ENCODE measurements around the gene CASK. TPM values are rescaled to one million over a fixed set of nuclear protein-coding genes. Genes with fewer than 3 reads are reported as not detected.

The CASK gene
- polyA plus RNA-seq, 2 donors, result 5.2 to 7.7 TPM

DNA sequence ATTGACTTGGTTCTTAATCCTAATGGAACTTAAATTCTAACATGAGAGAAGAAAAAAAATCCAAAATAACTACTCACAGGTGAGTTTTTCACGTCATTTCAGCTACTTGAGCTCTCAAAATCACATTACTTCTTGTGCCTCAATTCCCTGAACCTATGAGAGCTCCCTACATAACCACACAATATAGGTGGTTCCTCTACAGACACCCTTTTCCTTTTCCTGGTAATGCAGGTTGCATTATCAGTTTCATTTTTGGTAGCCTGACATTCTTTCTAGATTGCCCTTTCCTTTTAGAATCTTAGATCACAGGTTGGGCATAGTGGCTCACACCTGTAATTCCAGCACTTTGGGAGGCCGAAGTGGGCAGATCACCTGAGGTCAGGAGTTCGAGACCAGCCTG, 230.3 kb downstream of the CASK start:
- WGBS, 2 donors, result 71 to 96% methylated on average over 3 of the region's 3 CpGs
- Histone ChIP-seq H3K27me3 (ENCODE audit: control insufficient read depth in 1 of 2, insufficient read depth in 2 of 2, low read length in 2 of 2) (no peaks in the 10 kb centered on the region), H3K36me3 (ENCODE audit: control insufficient read depth in 2 of 2, insufficient read depth in 2 of 2, low read length in 1 of 2) (no peaks in the 10 kb centered on the region), H3K27ac (ENCODE audit: low read depth in 2 of 2, low read length in 1 of 2) (no peak overlapping the region), H3K9me3 (ENCODE audit: control insufficient read depth in 2 of 2, insufficient read depth in 1 of 2, low read depth in 1 of 2, low read length in 1 of 2) (no peaks in the 10 kb centered on the region), H3K4me3 (ENCODE audit: low read depth in 1 of 2, low read length in 2 of 2) (no peak overlapping the region), H3K4me1 (ENCODE audit: control insufficient read depth in 2 of 2, insufficient read depth in 2 of 2, low read length in 1 of 2) (no peaks in the 10 kb centered on the region)

DNA sequence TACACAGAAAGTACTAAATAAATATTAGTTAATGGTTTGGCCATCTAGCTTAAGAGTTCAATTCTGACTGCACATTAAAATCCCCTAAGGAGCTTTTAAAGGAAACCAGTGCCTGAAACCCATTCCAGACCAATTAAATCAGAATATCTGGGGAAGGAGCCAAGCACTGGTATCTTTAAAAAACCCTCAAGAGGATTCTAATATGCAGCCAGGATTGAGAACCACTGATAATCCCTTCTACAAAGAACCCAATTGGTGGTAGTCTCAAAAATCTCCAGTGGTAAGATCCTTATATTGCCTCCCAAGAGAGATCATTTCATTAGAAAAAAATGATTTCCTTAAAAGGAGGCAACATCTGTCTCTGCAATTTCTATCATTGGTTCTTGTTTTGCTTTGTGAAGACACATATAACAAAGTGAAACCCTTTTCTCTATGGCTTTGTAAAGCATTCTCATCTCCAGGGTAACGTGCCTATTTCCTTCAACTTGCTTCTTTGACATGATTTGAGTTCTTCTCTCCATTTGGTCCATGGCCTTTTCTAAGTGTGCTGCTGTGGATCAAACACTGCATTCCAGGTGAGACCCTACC, 231.1 kb downstream of the CASK start:
- no peaks in the 10 kb centered on the region for H3K27me3 ChIP-seq (ENCODE audit: control insufficient read depth in 1 of 2, insufficient read depth in 2 of 2, low read length in 2 of 2)
- WGBS, 2 donors, result 58 to 68% methylated on average over 1 of the region's 1 CpG

GRCh38 chrX:41689711-41690110, 233.6 kb downstream of the CASK start:
- no peak overlapping the region for H3K4me3 ChIP-seq (ENCODE audit: low read depth in 1 of 2, low read length in 2 of 2)

More for the DNA sequence above, 231.1 kb downstream of the CASK start:
- Histone ChIP-seq H3K4me1 (ENCODE audit: control insufficient read depth in 2 of 2, insufficient read depth in 2 of 2, low read length in 1 of 2) (no peaks in the 10 kb centered on the region), H3K36me3 (ENCODE audit: control insufficient read depth in 2 of 2, insufficient read depth in 2 of 2, low read length in 1 of 2) (no peaks in the 10 kb centered on the region), H3K9me3 (ENCODE audit: control insufficient read depth in 2 of 2, insufficient read depth in 1 of 2, low read depth in 1 of 2, low read length in 1 of 2) (no peaks in the 10 kb centered on the region), H3K27ac (ENCODE audit: low read depth in 2 of 2, low read length in 1 of 2) (no peak overlapping the region), H3K4me3 (ENCODE audit: low read depth in 1 of 2, low read length in 2 of 2) (no peak overlapping the region)

DNA sequence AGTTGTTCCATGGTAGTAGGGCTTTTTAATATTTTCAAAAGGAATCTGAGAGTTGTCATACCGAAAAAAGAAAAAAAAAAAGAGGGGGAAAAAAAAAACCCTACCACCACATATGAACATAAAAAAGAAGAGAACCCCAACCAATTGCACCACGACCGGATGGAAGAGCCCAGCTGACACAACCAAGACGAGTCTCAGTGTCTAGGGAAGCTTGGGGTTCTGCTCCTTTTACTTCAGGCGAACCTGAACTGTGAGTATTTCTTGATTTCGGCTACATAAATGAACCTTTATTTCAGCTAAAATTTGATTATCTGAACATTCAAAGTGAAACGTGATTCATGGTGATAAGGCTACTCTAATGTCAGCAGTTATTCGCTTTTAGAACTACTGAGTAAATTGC, 234.5 kb downstream of the CASK start, which contains the start of gene GPR34:
Gene GPR34 (plus strand): TSS at position 139 of the 400 bp plus-strand sequence. CDS start 6,661 bp downstream, outside the sequence.
- Histone ChIP-seq H3K4me3 (ENCODE audit: low read depth in 1 of 2, low read length in 2 of 2) (no peak within 1 kb of the TSS), H3K36me3 (ENCODE audit: control insufficient read depth in 2 of 2, insufficient read depth in 2 of 2, low read length in 1 of 2) (no peaks in the 10 kb centered on the region), H3K27me3 (ENCODE audit: control insufficient read depth in 1 of 2, insufficient read depth in 2 of 2, low read length in 2 of 2) (peaks cover 0 to 3% of the 10 kb centered on the region in 2 donors), H3K4me1 (ENCODE audit: control insufficient read depth in 2 of 2, insufficient read depth in 2 of 2, low read length in 1 of 2) (no peaks in the 10 kb centered on the region), H3K9me3 (ENCODE audit: control insufficient read depth in 2 of 2, insufficient read depth in 1 of 2, low read depth in 1 of 2, low read length in 1 of 2) (no peaks in the 10 kb centered on the region), H3K27ac (ENCODE audit: low read depth in 2 of 2, low read length in 1 of 2) (no peak within 1 kb of the TSS)
- 65 to 77% methylated on average over 8 of the region's 8 CpGs for WGBS, 2 donors

More at GRCh38 chrX:41689711-41690110, 233.6 kb downstream of the CASK start:
- WGBS, 2 donors, result 87 to 90% methylated on average over 3 of the region's 3 CpGs
- no peak overlapping the region for H3K27ac ChIP-seq (ENCODE audit: low read depth in 2 of 2, low read length in 1 of 2)
- H3K36me3 ChIP-seq (ENCODE audit: control insufficient read depth in 2 of 2, insufficient read depth in 2 of 2, low read length in 1 of 2), result no peaks in the 10 kb centered on the region
- no peaks in the 10 kb centered on the region for H3K9me3 ChIP-seq (ENCODE audit: control insufficient read depth in 2 of 2, insufficient read depth in 1 of 2, low read depth in 1 of 2, low read length in 1 of 2)
- H3K4me1 ChIP-seq (ENCODE audit: control insufficient read depth in 2 of 2, insufficient read depth in 2 of 2, low read length in 1 of 2), result no peaks in the 10 kb centered on the region
- peaks cover 0 to 3% of the 10 kb centered on the region in 2 donors for H3K27me3 ChIP-seq (ENCODE audit: control insufficient read depth in 1 of 2, insufficient read depth in 2 of 2, low read length in 2 of 2)

DNA sequence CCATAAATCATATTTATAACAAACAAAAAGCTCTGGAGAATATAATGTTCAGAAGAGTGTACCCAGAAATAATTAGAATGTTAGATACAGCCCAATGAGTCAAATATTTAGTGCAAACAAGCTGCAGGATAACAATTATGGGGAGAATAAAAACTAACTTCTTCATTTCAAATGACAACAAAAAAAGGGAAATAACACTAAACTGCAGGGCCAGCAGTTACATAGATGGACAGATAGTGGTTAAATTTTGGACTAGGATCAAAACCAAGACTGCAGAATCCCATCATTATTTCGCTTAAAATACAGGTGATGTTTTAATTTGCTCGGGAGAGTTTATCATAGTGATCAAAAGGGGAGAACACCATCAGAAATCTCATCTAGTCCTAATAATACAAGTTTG, 235.2 kb downstream of the CASK start:
- Histone ChIP-seq H3K36me3 (ENCODE audit: control insufficient read depth in 2 of 2, insufficient read depth in 2 of 2, low read length in 1 of 2) (no peaks in the 10 kb centered on the region), H3K9me3 (ENCODE audit: control insufficient read depth in 2 of 2, insufficient read depth in 1 of 2, low read depth in 1 of 2, low read length in 1 of 2) (no peaks in the 10 kb centered on the region), H3K27ac (ENCODE audit: low read depth in 2 of 2, low read length in 1 of 2) (no peak overlapping the region), H3K4me3 (ENCODE audit: low read depth in 1 of 2, low read length in 2 of 2) (no peak overlapping the region), H3K27me3 (ENCODE audit: control insufficient read depth in 1 of 2, insufficient read depth in 2 of 2, low read length in 2 of 2) (peaks cover 0 to 3% of the 10 kb centered on the region in 2 donors), H3K4me1 (ENCODE audit: control insufficient read depth in 2 of 2, insufficient read depth in 2 of 2, low read length in 1 of 2) (no peaks in the 10 kb centered on the region)
- WGBS, 2 donors, result 78 to 89% methylated on average over 2 of the region's 2 CpGs

DNA sequence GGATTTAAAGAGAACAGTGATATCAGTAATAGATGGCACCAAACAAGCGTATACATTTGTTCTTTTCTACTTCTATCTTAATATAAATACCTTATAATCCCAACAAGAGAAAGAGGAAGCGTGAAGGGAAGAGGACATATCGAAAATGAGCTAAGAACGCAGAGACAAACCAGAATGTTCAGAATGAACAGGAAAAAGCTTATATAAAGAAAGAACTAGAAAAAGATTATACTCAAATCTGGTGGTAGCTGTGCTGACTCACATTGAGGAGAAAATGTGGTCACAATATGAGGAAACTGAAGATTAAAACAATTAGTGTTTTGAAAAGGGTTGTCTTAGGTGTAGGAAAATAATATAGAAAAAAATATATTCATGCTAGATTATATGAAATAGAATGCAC, 236.6 kb downstream of the CASK start:
- Histone ChIP-seq H3K36me3 (ENCODE audit: control insufficient read depth in 2 of 2, insufficient read depth in 2 of 2, low read length in 1 of 2) (no peaks in the 10 kb centered on the region), H3K27me3 (ENCODE audit: control insufficient read depth in 1 of 2, insufficient read depth in 2 of 2, low read length in 2 of 2) (peaks cover 0 to 3% of the 10 kb centered on the region in 2 donors), H3K27ac (ENCODE audit: low read depth in 2 of 2, low read length in 1 of 2) (no peak overlapping the region), H3K4me1 (ENCODE audit: control insufficient read depth in 2 of 2, insufficient read depth in 2 of 2, low read length in 1 of 2) (no peaks in the 10 kb centered on the region), H3K4me3 (ENCODE audit: low read depth in 1 of 2, low read length in 2 of 2) (no peak overlapping the region), H3K9me3 (ENCODE audit: control insufficient read depth in 2 of 2, insufficient read depth in 1 of 2, low read depth in 1 of 2, low read length in 1 of 2) (no peaks in the 10 kb centered on the region)
- WGBS, 2 donors, result 66 to 90% methylated on average over 4 of the region's 4 CpGs

GRCh38 chrX:41684940-41685339, 238.4 kb downstream of the CASK start:
- 74 to 92% methylated on average over 2 of the region's 2 CpGs for WGBS, 2 donors
- H3K27me3 ChIP-seq (ENCODE audit: control insufficient read depth in 1 of 2, insufficient read depth in 2 of 2, low read length in 2 of 2), result peaks cover 0 to 3% of the 10 kb centered on the region in 2 donors
- no peaks in the 10 kb centered on the region for H3K4me1 ChIP-seq (ENCODE audit: control insufficient read depth in 2 of 2, insufficient read depth in 2 of 2, low read length in 1 of 2)
- H3K27ac ChIP-seq (ENCODE audit: low read depth in 2 of 2, low read length in 1 of 2), result no peak overlapping the region
- no peaks in the 10 kb centered on the region for H3K9me3 ChIP-seq (ENCODE audit: control insufficient read depth in 2 of 2, insufficient read depth in 1 of 2, low read depth in 1 of 2, low read length in 1 of 2)
- H3K36me3 ChIP-seq (ENCODE audit: control insufficient read depth in 2 of 2, insufficient read depth in 2 of 2, low read length in 1 of 2), result no peaks in the 10 kb centered on the region
- no peak overlapping the region for H3K4me3 ChIP-seq (ENCODE audit: low read depth in 1 of 2, low read length in 2 of 2)

GRCh38 chrX:41684138-41684537, 239.2 kb downstream of the CASK start:
- H3K27ac ChIP-seq (ENCODE audit: low read depth in 2 of 2, low read length in 1 of 2), result no peak overlapping the region
- no peak overlapping the region for H3K4me3 ChIP-seq (ENCODE audit: low read depth in 1 of 2, low read length in 2 of 2)
- H3K36me3 ChIP-seq (ENCODE audit: control insufficient read depth in 2 of 2, insufficient read depth in 2 of 2, low read length in 1 of 2), result no peaks in the 10 kb centered on the region
- H3K27me3 ChIP-seq (ENCODE audit: control insufficient read depth in 1 of 2, insufficient read depth in 2 of 2, low read length in 2 of 2), result peaks cover 0 to 3% of the 10 kb centered on the region in 2 donors
- no peaks in the 10 kb centered on the region for H3K4me1 ChIP-seq (ENCODE audit: control insufficient read depth in 2 of 2, insufficient read depth in 2 of 2, low read length in 1 of 2)
- 25 to 48% methylated on average over 3 of the region's 3 CpGs for WGBS, 2 donors
- no peaks in the 10 kb centered on the region for H3K9me3 ChIP-seq (ENCODE audit: control insufficient read depth in 2 of 2, insufficient read depth in 1 of 2, low read depth in 1 of 2, low read length in 1 of 2)

DNA sequence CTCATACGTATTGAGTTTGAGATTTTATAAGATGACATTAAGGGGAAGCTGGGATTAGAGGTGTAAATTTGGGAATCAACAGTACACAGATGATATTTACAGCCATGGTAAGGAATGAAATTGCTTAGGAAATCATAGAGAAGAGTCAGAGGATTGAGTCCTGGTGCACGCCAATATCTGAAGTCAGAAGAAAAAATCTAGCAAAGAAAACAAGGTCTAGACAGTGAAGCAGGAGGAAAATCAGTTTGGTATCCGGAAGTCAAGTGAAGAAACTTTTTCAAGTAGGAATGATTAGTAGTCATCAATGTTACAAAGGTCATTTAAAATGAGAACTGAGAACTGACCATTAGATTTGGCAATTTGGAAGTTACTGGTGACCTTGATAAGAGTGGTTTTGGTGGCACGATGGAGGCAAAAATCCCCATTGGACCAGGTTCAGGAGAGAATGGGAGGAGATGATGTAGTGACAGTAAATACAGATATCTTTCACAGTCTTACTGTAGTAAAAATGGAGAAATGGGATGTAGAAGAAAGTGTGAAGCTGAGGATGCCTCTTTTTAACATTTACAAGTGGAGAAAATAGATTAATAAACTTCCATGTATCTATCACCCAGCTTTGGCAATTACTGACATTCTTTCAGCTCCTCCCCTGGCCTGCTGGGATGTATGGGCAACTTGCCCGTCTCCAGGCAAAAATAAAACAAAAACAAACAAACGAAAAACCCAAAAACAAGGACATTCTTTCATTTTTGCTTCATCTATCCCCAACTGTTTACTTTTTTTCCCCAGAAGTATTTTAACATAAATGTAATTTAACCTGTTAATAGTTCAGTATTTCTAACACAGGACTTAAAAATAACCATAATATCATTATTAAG, 245.9 kb downstream of the CASK start:
- WGBS, 2 donors, result 72 to 77% methylated on average over 6 of the region's 6 CpGs
- H3K9me3 ChIP-seq (ENCODE audit: control insufficient read depth in 2 of 2, insufficient read depth in 1 of 2, low read depth in 1 of 2, low read length in 1 of 2), result no peaks in the 10 kb centered on the region
- no peaks in the 10 kb centered on the region for H3K4me1 ChIP-seq (ENCODE audit: control insufficient read depth in 2 of 2, insufficient read depth in 2 of 2, low read length in 1 of 2)
- H3K27me3 ChIP-seq (ENCODE audit: control insufficient read depth in 1 of 2, insufficient read depth in 2 of 2, low read length in 2 of 2), result no peaks in the 10 kb centered on the region
- H3K4me3 ChIP-seq (ENCODE audit: low read depth in 1 of 2, low read length in 2 of 2), result no peak overlapping the region
- no peak overlapping the region for H3K27ac ChIP-seq (ENCODE audit: low read depth in 2 of 2, low read length in 1 of 2)
- H3K36me3 ChIP-seq (ENCODE audit: control insufficient read depth in 2 of 2, insufficient read depth in 2 of 2, low read length in 1 of 2), result no peaks in the 10 kb centered on the region

Measured in esophagus (tissue), 2 donors.